Retina (tissue), 1 donor: ENCODE data around the gene THAP11.

Source experiments
- DNase-seq: peaks from one replicate; pipeline ENCODE4 v3.0.0-alpha.2; 2016

Gene THAP11

GRCh38 chr16:67885976-67886375 is 43.9 kb downstream of the THAP11 start:
- DNase-seq: no peak

- no peak for DNase-seq
Measured at GRCh38 chr16:67886387-67886786, 44.3 kb downstream of the THAP11 start.

GRCh38 chr16:67888331-67888730 is 46.2 kb downstream of the THAP11 start:
- no peak for DNase-seq

GRCh38 chr16:67892375-67892774 is 50.3 kb downstream of the THAP11 start:
- DNase-seq: no peak

GRCh38 chr16:67892899-67893742 is 51.0 kb downstream of the THAP11 start, which contains the start of gene PSKH1:
Gene PSKH1, plus strand, starts transcription at chr16:67893254. Its CDS starts 15,496 bp downstream, at chr16:67908750.
- peak; percentile 95 for DNase-seq
